Lung (tissue), 13 donors: ENCODE results near the gene RPL5. TPM values are rescaled to one million over a fixed set of nuclear protein-coding genes. Genes with fewer than 3 reads are reported as not detected.

Source experiments
- ATAC-seq: fragments of 200-7000 bp; cut with Tn5 transposase; one replicate; pipeline ENCODE4 v1.9.1; 2020; ENCODE audit warnings: moderate number of reproducible peaks; ENCODE audit not compliant: insufficient read depth, low FRiP score
- DNase-seq, 3 donors: peaks; one replicate each; pipeline ENCODE4 v3.0.0-alpha.2; 2013 to 2017
- H3K27ac ChIP-seq, 2 donors: one replicate each; pipeline ENCODE4 v1.5.1; 2013; ENCODE audit warnings: mild to moderate bottlenecking in 2 of 2, moderate library complexity in 2 of 2, control low read depth in 1 of 2, inconsistent platforms in 1 of 2, low read depth in 1 of 2, low read length in 1 of 2
- H3K27me3 ChIP-seq, 3 donors: one replicate each; pipeline ENCODE4 v1.5.1; 2013; ENCODE audit warnings: low read length in 2 of 3; ENCODE audit not compliant: control insufficient read depth in 3 of 3, insufficient read depth in 3 of 3
- H3K36me3 ChIP-seq, 4 donors: one replicate each; pipeline ENCODE4 v1.5.1; 2013; ENCODE audit warnings: low read length in 4 of 4, mild to moderate bottlenecking in 1 of 4, moderate library complexity in 1 of 4; ENCODE audit not compliant: control insufficient read depth in 4 of 4, insufficient read depth in 4 of 4
- H3K4me1 ChIP-seq, 5 donors: one replicate each; pipeline ENCODE4 v1.5.1; 2013; ENCODE audit warnings: low read length in 5 of 5, mild to moderate bottlenecking in 2 of 5, moderate library complexity in 1 of 5; ENCODE audit not compliant: control insufficient read depth in 5 of 5, insufficient read depth in 5 of 5
- H3K4me3 ChIP-seq: one replicate; pipeline ENCODE4 v1.5.1; 2013; ENCODE audit warnings: mild to moderate bottlenecking, control low read depth, moderate library complexity
- H3K9ac ChIP-seq, 2 donors: one replicate each; pipeline ENCODE4 v1.5.1; 2013; ENCODE audit warnings: low read length in 2 of 2, control low read depth in 1 of 2; ENCODE audit not compliant: insufficient read depth in 1 of 2
- H3K9me3 ChIP-seq, 4 donors: one replicate each; pipeline ENCODE4 v1.5.1; 2013; ENCODE audit warnings: low read length in 3 of 4, mild to moderate bottlenecking in 1 of 4, moderate library complexity in 1 of 4; ENCODE audit not compliant: control insufficient read depth in 4 of 4, insufficient read depth in 3 of 4
- WGBS, 2 donors: extraction: QIAGEN DNeasy Blood & Tissue Kit; methylation state at CpG; one replicate each; pipeline ENCODE4 v1.1.7; 2013; 5-methylcytosine and 5-hydroxymethylcytosine counted together
- polyA plus RNA-seq, 2 donors: library from polyadenylated mRNA; stranded (reverse); fragments of 200-250 nt; gene quantifications; one replicate each; pipeline ENCODE4 v1.2.1, GENCODE V29; 2013
- small RNA-seq: library from RNA; depleted of rRNA; stranded (forward); fragments of <200 nt; gene quantifications from one replicate; pipeline ENCODE3, GENCODE V24; 2014; ENCODE audit warnings: low replicate concordance
- total RNA-seq, 2 donors: library from RNA; depleted of rRNA in 1 of 2; stranded (reverse); fragments of >200 nt in 1 of 2; gene quantifications; one replicate each; pipeline ENCODE4 v1.2.1, GENCODE V29; 2014 to 2021
- TF ChIP-seq, protein P1 (sequence below): IDR thresholded peaks from 2 replicates; pipeline ENCODE4 v1.5.1; 2012; ENCODE audit warnings: mild to moderate bottlenecking; ENCODE audit errors: control extremely low read depth, extremely low read depth
- donor health status: control.
- donor health status: control.
- donor health status: Bipolar disorder and iron deficiency.
- donor health status: healthy.
- donor health status: DM: yes; HTN: yes; CAD: no.

Gene RPL5
- total and polyA plus RNA-seq, 4 donors, result 669 to 2,312 (median 1,354) TPM

GRCh38 chr1:92884195-92884594 lies 52.4 kb downstream of the RPL5 start:
- no peak overlapping the region for H3K9ac ChIP-seq
- TF ChIP-seq, protein P1, sequence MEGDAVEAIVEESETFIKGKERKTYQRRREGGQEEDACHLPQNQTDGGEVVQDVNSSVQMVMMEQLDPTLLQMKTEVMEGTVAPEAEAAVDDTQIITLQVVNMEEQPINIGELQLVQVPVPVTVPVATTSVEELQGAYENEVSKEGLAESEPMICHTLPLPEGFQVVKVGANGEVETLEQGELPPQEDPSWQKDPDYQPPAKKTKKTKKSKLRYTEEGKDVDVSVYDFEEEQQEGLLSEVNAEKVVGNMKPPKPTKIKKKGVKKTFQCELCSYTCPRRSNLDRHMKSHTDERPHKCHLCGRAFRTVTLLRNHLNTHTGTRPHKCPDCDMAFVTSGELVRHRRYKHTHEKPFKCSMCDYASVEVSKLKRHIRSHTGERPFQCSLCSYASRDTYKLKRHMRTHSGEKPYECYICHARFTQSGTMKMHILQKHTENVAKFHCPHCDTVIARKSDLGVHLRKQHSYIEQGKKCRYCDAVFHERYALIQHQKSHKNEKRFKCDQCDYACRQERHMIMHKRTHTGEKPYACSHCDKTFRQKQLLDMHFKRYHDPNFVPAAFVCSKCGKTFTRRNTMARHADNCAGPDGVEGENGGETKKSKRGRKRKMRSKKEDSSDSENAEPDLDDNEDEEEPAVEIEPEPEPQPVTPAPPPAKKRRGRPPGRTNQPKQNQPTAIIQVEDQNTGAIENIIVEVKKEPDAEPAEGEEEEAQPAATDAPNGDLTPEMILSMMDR, result no peak
- ATAC-seq, result no peak

GRCh38 chr1:92886886-92887419 lies 55.1 kb downstream of the RPL5 start:
- Histone ChIP-seq H3K4me3 (no peak overlapping the region), H3K27ac (no peak overlapping the region), H3K9me3 (peaks cover 0 to 3% (median under 1%) of the 10 kb centered on the region in 4 donors), H3K9ac (no peak overlapping the region), H3K27me3 (no peaks in the 10 kb centered on the region), H3K4me1 (no peaks in the 10 kb centered on the region), H3K36me3 (no peaks in the 10 kb centered on the region)
- WGBS, 2 donors, result 68 to 89% methylated on average over 2 of the region's 2 CpGs
- TF ChIP-seq, protein P1, result no peak
- no peak for ATAC-seq
- DNase-seq, result peak; percentile 14 to 59 (median 17)

More at GRCh38 chr1:92884195-92884594, 52.4 kb downstream of the RPL5 start:
- no peaks in the 10 kb centered on the region for H3K36me3 ChIP-seq
- WGBS, 2 donors, result 94 to 96% methylated on average over 1 of the region's 1 CpG
- no peak overlapping the region for H3K27ac ChIP-seq
- peaks cover 0 to 3% (median 0%) of the 10 kb centered on the region in 5 donors for H3K4me1 ChIP-seq
- DNase-seq, result no peak
- no peaks in the 10 kb centered on the region for H3K9me3 ChIP-seq
- no peak overlapping the region for H3K4me3 ChIP-seq
- no peaks in the 10 kb centered on the region for H3K27me3 ChIP-seq

DNA sequence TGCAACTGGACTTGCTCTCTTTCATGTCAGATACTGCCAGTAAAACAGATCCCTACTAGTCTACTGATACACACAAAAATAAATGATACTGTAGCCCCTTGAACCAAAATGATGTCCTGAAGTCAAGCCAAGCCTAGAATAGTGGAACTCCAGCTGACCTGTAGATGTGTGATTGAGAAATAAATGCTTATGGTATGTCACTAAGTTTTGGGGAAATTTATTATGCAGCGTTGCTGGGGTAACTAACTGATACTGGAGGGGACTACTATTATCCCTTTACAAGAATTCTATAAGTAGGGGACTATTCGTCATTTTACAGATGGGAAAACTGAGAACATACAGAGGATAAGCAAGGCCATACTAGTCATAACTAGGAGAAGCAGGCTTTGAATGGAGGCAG lies 55.6 kb downstream of the RPL5 start:
- Histone ChIP-seq H3K4me3 (no peak overlapping the region), H3K4me1 (no peaks in the 10 kb centered on the region), H3K27me3 (no peaks in the 10 kb centered on the region), H3K36me3 (no peaks in the 10 kb centered on the region), H3K9ac (no peak overlapping the region), H3K27ac (no peak overlapping the region), H3K9me3 (peaks cover 0 to 3% (median under 1%) of the 10 kb centered on the region in 4 donors)
- WGBS, 2 donors, result 93 to 96% methylated on average over 2 of the region's 2 CpGs
- DNase-seq (no peak), ATAC-seq (no peak)
- TF ChIP-seq, protein P1, result no peak

Small RNA genes within 50 kb of the gene (small RNA-seq; reads per million reads assigned to genes)
- not detected for gene RF00432
- gene SNORA66, result 11.5 reads per million, percentile 96 among the genes with 10 or more reads in this experiment
- gene SNORD21, result not detected

Other genes starting within 250 kb of the RPL5 start
- gene EVI5, start 46.9 kb upstream of the RPL5 start, total RNA-seq, result 10 to 100 TPM; 44.3 to 88.8 TPM
- 1 to 10 TPM; 4.9 to 5.8 TPM for gene EVI5, start 46.9 kb upstream of the RPL5 start, polyA plus RNA-seq
- 1 to 10 TPM; 5.9 to 8.0 TPM for gene DIPK1A, start 129.4 kb downstream of the RPL5 start, total RNA-seq
- 1 to 10 TPM; 2.3 TPM for gene DIPK1A, start 129.4 kb downstream of the RPL5 start, polyA plus RNA-seq
- gene MTF2, start 247.2 kb downstream of the RPL5 start, total RNA-seq, result 10 to 100 TPM; 21.4 to 78.7 TPM
- 10 to 100 TPM in 1 of 2 donors, 1 to 10 TPM in 1; 8.8 to 13.1 TPM for gene MTF2, start 247.2 kb downstream of the RPL5 start, polyA plus RNA-seq